HepG2 (cell line): Measurements from ENCODE around the gene ILRUN. TPM values are rescaled to one million over a fixed set of nuclear protein-coding genes. Genes with fewer than 3 reads are reported as not detected.

Experiments used
- CENPX ChIP-seq: sonication (generic); formaldehyde crosslinking; IDR thresholded peaks from 2 replicates; pipeline ENCODE4 v1.9.0; 2021; ENCODE audit warnings: mild to moderate bottlenecking, missing genetic modification reagents, moderate library complexity
- ESRRA ChIP-seq: sonication (generic); formaldehyde crosslinking; IDR thresholded peaks from 2 replicates; pipeline ENCODE4 v1.5.1; 2020; ENCODE audit warnings: mild to moderate bottlenecking, low read depth, missing genetic modification reagents
- GZF1 ChIP-seq: sonication (generic); formaldehyde crosslinking; IDR thresholded peaks from 2 replicates; pipeline ENCODE4 v1.5.1; 2020; ENCODE audit warnings: mild to moderate bottlenecking, missing genetic modification reagents
- HNF1A ChIP-seq, 2 experiments: sonication (generic) in 1 of 2; formaldehyde crosslinking in 1 of 2; IDR thresholded peaks; 2 replicates each; pipeline versions ENCODE4 v1.4.0 to v1.6.1; 2016 to 2020; ENCODE audit warnings: borderline replicate concordance in 1 of 2, low read depth in 1 of 2, mild to moderate bottlenecking in 1 of 2, missing genetic modification reagents in 1 of 2
- JUND ChIP-seq: sonication (generic); formaldehyde crosslinking; IDR thresholded peaks from 2 replicates; pipeline ENCODE4 v1.8.0; 2022; ENCODE audit warnings: mild to moderate bottlenecking, missing genetic modification reagents
- MBD4 ChIP-seq: IDR thresholded peaks from 2 replicates; pipeline ENCODE4 v1.6.1; 2012; ENCODE audit warnings: low read length, inconsistent platforms, borderline replicate concordance
- MIER3 ChIP-seq: IDR thresholded peaks from 2 replicates; pipeline ENCODE4 v1.6.1; 2016; ENCODE audit warnings: missing compliant biosample characterization, borderline replicate concordance
- MTF1 ChIP-seq: sonication (generic); formaldehyde crosslinking; IDR thresholded peaks from 2 replicates; pipeline ENCODE4 v1.5.0; 2020; ENCODE audit warnings: missing genetic modification reagents
- NR2F6 ChIP-seq, 2 experiments: IDR thresholded peaks; 2 replicates each; pipeline ENCODE4 v1.6.1; 2016; ENCODE audit warnings: antibody characterized with exemption in 1 of 2, mild to moderate bottlenecking in 1 of 2
- PCBP1 ChIP-seq: fragments of 200-400 bp; formaldehyde crosslinking; IDR thresholded peaks from 2 replicates; pipeline ENCODE4 v1.6.1; 2017; ENCODE audit warnings: mild to moderate bottlenecking, low read depth, low read length, borderline replicate concordance
- RELA ChIP-seq: sonication (generic); formaldehyde crosslinking; IDR thresholded peaks from 2 replicates; pipeline ENCODE4 v1.4.0; 2020; ENCODE audit warnings: missing genetic modification reagents
- SOX5 ChIP-seq: IDR thresholded peaks from 2 replicates; pipeline ENCODE4 v1.6.1; 2016; ENCODE audit warnings: borderline replicate concordance
- SRSF1 ChIP-seq: fragments of 200-400 bp; formaldehyde crosslinking; optimal IDR thresholded peaks from 2 replicates; pipeline ENCODE3; 2017; ENCODE audit warnings: mild to moderate bottlenecking, low read depth, low read length, moderate library complexity
- SSRP1 ChIP-seq: IDR thresholded peaks from 2 replicates; pipeline ENCODE4 v1.6.1; 2016; ENCODE audit warnings: control low read depth
- TARDBP ChIP-seq: sonication (generic); formaldehyde crosslinking; IDR thresholded peaks from 2 replicates; pipeline ENCODE4 v1.8.0; 2022; ENCODE audit warnings: mild to moderate bottlenecking, missing genetic modification reagents
- ZBTB7B ChIP-seq: sonication (generic); formaldehyde crosslinking; IDR thresholded peaks from 2 replicates; pipeline ENCODE4 v1.4.0; 2020; ENCODE audit warnings: missing genetic modification reagents
- ZFP36 ChIP-seq: fragments of 150-350 bp; IDR thresholded peaks from 2 replicates; pipeline ENCODE4 v1.6.1; 2018; ENCODE audit warnings: borderline replicate concordance, low read length, low read depth; ENCODE audit not compliant: partially characterized antibody
- ZGPAT ChIP-seq: IDR thresholded peaks from 2 replicates; pipeline ENCODE4 v1.6.1; 2016; ENCODE audit warnings: mild to moderate bottlenecking
- ZNF263 ChIP-seq: sonication (generic); formaldehyde crosslinking; IDR thresholded peaks from 2 replicates; pipeline ENCODE4 v1.4.0; 2020; ENCODE audit warnings: missing genetic modification reagents
- ZNF451 ChIP-seq: sonication (generic); formaldehyde crosslinking; IDR thresholded peaks from 2 replicates; pipeline ENCODE4 v1.5.0; 2020; ENCODE audit warnings: mild to moderate bottlenecking, missing genetic modification reagents
- ZNF550 ChIP-seq: sonication (generic); formaldehyde crosslinking; IDR thresholded peaks from 2 replicates; pipeline ENCODE4 v1.4.0; 2020; ENCODE audit warnings: mild to moderate bottlenecking, missing genetic modification reagents, borderline replicate concordance
- ZNF7 ChIP-seq: IDR thresholded peaks from 2 replicates; pipeline ENCODE4 v1.6.1; 2016; ENCODE audit warnings: missing biosample characterization, missing genetic modification reagents
- polyA plus RNA-seq, 8 experiments: library from polyadenylated mRNA; depleted of rRNA in 3 of 8; stranded (reverse) in 7 of 8; unstranded in 1 of 8; fragments of >200 nt; fragmentation: Illumina TruSeq in 4 of 8; extraction: Trizol in 4 of 8; gene quantifications; 2 replicates each; pipeline versions ENCODE4 v1.2.1 to v1.2.3, GENCODE V29; 2011 to 2016; ENCODE audit warnings: low read depth in 4 of 8, missing spikeins in 1 of 8, mixed read lengths in 1 of 8; ENCODE audit not compliant: insufficient read depth in 1 of 8
- total RNA-seq, 5 experiments: library from RNA; depleted of rRNA; stranded (reverse); fragments of >200 nt; fragmentation: Illumina TruSeq; extraction: Trizol; gene quantifications; 2 replicates each; pipeline ENCODE4 v1.2.3, GENCODE V29; 2016; ENCODE audit warnings: low read depth in 1 of 5

The ILRUN gene
- total and polyA plus RNA-seq, 2 of the 13 experiments (the other 11 are each of a cell fraction or from before 2014, with no cell fraction given), result 45.5 to 66.6 TPM

- TF ChIP-seq HNF1A (IDR thresholded peaks at IDR 0.05; ENCODE audit: low read depth), result peak; percentile 91
- TF ChIP-seq HNF1A (CRISPR knock-in tag; IDR thresholded peaks at IDR 0.05; ENCODE audit: borderline replicate concordance), result peak; percentile 95; the same call in 1 of the 2 replicates
- no peak for TF ChIP-seq ESRRA (CRISPR knock-in tag)
- no peak for TF ChIP-seq MIER3 (CRISPR knock-in tag)
- TF ChIP-seq SRSF1, result no peak
- peak; percentile 97 for TF ChIP-seq ZNF263 (CRISPR knock-in tag)
- TF ChIP-seq ZNF550 (CRISPR knock-in tag), result no peak
- TF ChIP-seq SSRP1, result 0 out of 2 replicates have a peak, but pooled peaks have one; percentile 59
- TF ChIP-seq RELA (CRISPR knock-in tag), result no peak
- no peak for TF ChIP-seq ZNF451 (CRISPR knock-in tag)
- no peak for TF ChIP-seq GZF1 (CRISPR knock-in tag)
- TF ChIP-seq CENPX (CRISPR knock-in tag), result no peak
- TF ChIP-seq MTF1, result no peak
- TF ChIP-seq PCBP1, result no peak
- TF ChIP-seq ZGPAT (CRISPR knock-in tag), result peak; percentile 40
- peak; percentile 12; the same call in 1 of the 2 replicates for TF ChIP-seq NR2F6 (IDR thresholded peaks at IDR 0.05)
- TF ChIP-seq NR2F6 (CRISPR knock-in tag; IDR thresholded peaks at IDR 0.05), result 0 out of 2 replicates have a peak, but pooled peaks have one; percentile 9
- no peak for TF ChIP-seq ZBTB7B (CRISPR knock-in tag)
- no peak for TF ChIP-seq MBD4
- TF ChIP-seq ZNF7 (CRISPR knock-in tag), result no peak
- no peak for TF ChIP-seq TARDBP
- no peak for TF ChIP-seq JUND (CRISPR knock-in tag)
- peak; percentile 31; the same call in 1 of the 2 replicates for TF ChIP-seq SOX5 (CRISPR knock-in tag)
- TF ChIP-seq ZFP36, result no peak
Observed at GRCh38 chr6:34667481-34668238, 28.9 kb downstream of the ILRUN start (continued).
